HG02571 (cell line): ENCODE results near the gene CYTH1.
A peak's percentile ranks its signal among the peaks of the same experiment; 100 is the strongest.

Experiments used
- ATAC-seq: cut with Tn5 transposase; IDR thresholded peaks from one replicate; pipeline ENCODE4 v1.9.1; 2021; ENCODE audit warnings: mild to moderate bottlenecking, moderate library complexity; ENCODE audit not compliant: unreplicated experiment

CYTH1 gene, protein sequence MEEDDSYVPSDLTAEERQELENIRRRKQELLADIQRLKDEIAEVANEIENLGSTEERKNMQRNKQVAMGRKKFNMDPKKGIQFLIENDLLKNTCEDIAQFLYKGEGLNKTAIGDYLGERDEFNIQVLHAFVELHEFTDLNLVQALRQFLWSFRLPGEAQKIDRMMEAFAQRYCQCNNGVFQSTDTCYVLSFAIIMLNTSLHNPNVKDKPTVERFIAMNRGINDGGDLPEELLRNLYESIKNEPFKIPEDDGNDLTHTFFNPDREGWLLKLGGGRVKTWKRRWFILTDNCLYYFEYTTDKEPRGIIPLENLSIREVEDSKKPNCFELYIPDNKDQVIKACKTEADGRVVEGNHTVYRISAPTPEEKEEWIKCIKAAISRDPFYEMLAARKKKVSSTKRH

GRCh38 chr17:78781893-78782304 is at the start of gene CYTH1:
CYTH1 (minus strand) TSS chr17:78782273; CDS start chr17:78782223, 50 bp downstream.
- peak; percentile 13 for ATAC-seq

DNA sequence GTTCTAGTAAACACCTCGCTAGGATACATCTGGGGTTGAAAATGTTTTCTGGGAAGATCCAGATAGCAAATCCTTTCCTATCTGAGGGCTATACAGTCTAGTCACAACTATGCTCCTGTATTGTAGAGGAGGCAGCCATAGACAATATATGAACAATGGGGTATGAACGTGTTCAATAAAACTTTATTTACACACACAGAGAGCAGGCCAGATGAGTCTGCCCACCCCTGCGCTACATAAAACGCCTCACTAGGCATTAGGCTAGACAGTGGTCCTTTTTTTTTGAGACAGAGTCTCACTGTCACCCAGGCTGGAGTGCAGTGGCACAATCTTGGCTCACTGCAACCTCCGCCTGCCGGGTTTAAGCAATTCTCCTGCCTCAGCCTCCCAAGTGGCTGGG is 47.4 kb upstream of the CYTH1 start:
- no peak for ATAC-seq

DNA sequence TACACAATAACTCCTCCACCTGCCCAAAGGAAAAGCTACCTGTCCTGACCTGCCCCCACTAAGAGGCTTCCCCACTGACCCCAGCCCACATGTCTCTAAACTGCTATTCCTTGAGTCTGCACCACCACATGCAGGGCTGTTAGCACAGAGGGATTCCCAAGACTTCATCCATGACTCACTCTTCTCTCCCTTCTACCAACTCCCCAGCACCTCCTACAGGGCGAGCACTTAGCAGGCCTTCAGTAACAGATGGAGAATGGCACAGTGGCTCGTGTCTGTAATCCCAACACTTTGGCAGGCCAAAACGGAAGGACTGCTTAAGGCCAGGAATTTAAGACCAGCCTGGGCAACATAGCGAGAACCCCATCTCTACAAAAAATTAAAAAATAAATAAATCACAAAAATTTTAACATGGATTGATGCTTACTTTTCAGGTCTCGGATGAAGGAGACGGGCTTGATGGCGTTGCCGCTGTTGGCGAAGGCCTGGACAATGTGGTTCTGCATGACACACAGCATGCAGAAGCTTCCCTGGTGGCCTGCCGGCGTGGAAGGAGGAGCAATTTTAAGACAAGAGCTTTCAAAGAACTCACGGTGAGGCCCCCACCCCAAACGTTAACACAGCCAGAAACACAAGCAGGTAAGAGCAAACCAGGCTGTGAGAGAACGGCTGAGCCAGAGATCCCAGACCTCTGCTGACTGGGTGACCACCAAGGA is 46.6 kb upstream of the CYTH1 start:
- no peak for ATAC-seq

GRCh38 chr17:78826836-78827509 is 44.9 kb upstream of the CYTH1 start:
- no peak for ATAC-seq

DNA sequence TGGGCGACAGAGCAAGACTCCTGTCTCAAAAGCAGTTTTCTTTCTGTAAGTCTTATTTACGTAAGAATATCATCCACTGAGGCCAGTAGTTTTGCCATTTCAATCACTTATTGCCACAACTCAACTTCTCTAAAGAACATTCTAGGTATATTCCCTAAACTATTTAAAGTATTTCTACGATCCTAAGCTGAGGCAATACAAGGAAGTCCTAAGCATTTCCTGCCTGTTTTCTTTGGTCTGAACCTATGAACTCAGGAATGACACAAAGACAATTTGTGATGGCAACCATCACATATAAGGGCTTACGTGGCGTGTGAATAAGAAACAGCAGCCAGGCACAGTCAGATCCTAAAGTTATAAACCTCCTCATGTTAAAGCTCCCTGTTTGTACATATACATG is 44.3 kb upstream of the CYTH1 start:
- ATAC-seq: no peak

DNA sequence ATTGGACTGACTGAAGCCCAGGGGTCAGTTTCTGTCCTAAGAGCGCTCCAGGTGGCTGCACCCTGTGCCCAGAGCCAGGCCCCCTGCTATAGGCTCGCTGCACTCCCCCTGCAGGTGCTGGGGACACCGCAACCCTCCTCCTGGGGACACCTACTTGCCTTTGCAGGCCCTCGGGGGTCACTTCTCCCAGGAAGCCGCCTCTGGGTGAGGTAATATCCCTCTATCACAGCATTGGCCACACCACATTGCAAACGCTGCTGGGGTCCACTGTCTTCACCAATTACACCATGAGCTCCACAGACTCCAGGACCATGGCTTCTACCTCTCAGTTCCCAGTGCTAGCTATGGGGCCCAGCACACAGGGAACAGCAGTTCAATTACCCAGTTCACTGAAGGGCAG is 43.6 kb upstream of the CYTH1 start:
- ATAC-seq: no peak

DNA sequence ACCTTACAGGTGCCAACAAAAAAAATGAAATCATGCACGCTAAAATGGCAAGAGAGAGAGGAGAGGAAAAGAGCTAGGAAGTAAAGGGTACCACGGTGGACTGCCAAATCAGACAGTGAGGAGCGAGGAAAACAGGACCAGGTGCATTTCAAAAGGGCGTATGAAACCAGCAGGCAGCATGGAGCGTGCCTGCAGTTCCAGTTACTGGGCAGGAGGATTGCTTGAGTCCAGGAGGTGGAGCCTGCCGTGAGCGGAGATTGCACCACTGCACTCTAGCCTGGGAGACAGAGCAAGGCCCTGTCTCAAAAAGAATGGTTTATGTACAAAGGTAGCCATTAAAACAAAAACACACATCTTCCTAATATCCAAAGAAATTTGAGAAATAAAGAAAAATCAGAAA is 42.2 kb upstream of the CYTH1 start:
- ATAC-seq: no peak

DNA sequence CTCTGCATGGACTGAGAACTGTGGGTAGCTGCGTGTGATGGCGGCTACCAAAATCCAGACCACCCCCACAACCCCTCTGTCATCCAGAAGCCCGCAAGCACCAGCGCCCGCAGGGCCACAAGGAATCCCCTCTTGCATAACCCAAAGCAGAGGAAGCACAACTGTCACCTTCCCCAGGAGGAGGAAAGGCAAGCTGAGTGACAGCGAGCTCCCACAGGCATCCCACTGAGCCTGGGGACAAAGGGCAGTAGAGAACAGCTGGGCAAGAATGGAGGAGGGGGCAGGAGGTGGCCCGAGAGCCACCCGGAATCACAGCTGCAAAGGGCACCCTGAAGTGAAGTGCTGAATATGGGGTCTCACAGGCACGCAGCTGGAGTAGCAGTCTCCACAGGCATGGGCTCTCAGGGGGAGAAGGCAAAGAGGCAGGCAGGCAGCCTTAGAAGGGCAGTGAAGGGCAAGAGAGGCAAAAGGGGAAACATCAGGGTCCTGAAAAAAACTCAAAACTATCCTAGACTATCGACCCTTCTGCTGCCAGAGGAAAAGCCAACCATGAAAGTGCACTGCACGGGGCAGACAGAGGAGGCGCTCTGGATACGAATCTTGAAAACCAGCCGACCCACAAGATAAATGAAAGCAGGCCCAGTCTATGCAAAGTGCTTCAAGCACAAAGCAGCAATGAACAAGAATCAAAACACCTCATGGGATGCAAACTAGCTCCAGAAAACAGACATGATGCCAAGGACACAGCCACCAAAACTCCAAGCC is 41.4 kb upstream of the CYTH1 start:
- no peak for ATAC-seq

DNA sequence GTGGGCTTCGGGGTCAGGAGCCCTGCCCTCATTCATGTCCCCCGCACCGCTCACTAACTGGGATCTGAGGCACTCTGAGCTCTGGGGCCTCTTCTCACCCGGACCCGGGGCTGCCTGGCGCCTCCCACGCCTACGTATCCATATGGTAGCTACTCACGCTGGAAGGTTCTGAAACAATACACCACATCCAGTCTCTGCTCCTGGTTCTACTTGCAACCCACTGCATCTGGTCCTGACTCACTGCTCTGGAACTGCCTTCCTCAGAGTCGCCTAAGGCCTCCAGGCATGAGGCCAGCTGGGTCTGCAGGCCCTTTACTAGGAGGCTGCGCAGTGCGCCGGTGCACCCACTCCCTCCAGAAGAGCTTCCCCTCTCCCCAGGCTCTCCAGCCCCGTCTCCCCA is 40.5 kb upstream of the CYTH1 start:
- no peak for ATAC-seq

- no peak for ATAC-seq
Measured at GRCh38 chr17:78821961-78822360, 39.9 kb upstream of the CYTH1 start.

- ATAC-seq: no peak
Measured at GRCh38 chr17:78820841-78821240, 38.8 kb upstream of the CYTH1 start.

DNA sequence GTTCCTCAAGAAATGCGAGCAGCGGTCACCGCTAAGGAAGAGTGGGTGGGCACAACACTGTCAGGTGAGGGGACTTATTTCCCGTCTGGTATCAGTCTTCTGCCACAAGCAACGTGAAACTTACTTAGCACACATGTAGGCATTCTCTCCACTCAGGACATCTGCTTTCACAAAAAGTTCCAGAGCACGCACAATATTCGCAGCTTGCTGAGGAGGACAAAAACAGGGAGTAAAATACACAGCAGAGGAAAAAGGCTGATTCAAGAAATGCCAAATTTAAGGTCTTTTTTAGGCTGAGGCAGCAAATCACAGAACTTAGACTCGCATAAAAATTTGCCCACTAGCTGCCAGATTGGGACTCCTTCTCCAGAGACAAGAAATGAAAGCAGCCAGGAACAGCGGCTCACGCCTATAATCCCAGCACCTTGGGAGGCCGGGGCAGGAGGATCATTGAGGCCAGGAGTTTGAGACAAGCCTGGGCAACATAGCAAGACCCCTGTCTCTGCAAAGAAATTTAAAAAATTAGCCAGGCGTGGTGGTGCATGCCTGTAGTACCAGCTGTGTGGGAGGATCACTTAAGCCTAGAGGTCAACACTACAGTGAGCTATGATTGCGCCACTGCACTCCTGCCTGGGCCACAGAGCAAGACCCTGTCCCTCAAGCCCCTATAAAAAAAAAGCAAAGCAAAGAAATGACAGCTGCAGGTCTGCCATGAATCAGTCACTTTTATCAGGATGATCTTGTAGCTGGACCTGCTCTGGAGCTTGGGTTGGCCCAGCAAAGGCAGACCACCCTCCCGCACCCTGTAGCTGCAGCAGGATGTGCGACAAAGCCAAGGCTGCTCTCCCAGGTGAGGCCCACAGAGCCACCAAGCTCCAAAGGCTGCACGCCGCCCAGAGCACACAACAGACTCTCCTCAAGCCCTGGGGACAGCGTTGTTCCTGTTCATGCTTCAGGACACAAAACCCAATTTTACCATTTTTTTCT is 38.0 kb upstream of the CYTH1 start:
- no peak for ATAC-seq

GRCh38 chr17:78819402-78819801 is 37.3 kb upstream of the CYTH1 start:
- ATAC-seq: no peak

DNA sequence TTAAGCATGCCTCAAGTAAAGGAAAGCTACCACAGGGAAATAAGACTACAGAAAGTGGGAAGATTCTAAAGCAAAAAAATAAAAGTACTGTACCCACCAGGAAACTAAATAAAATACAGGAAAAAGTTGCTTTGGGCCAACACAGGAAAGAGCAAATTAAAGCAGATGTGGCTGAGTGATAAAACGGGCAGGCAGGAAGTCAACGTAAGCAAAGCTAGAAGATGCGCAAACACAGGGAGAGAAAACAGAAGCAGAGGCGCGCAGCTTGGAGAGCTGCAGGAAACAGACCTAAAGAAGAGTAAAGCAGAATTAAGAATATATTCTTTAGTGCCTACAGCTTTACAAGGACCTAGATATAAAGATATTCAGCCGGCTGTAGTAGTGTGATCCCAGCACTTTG is 36.9 kb upstream of the CYTH1 start:
- ATAC-seq: no peak

DNA sequence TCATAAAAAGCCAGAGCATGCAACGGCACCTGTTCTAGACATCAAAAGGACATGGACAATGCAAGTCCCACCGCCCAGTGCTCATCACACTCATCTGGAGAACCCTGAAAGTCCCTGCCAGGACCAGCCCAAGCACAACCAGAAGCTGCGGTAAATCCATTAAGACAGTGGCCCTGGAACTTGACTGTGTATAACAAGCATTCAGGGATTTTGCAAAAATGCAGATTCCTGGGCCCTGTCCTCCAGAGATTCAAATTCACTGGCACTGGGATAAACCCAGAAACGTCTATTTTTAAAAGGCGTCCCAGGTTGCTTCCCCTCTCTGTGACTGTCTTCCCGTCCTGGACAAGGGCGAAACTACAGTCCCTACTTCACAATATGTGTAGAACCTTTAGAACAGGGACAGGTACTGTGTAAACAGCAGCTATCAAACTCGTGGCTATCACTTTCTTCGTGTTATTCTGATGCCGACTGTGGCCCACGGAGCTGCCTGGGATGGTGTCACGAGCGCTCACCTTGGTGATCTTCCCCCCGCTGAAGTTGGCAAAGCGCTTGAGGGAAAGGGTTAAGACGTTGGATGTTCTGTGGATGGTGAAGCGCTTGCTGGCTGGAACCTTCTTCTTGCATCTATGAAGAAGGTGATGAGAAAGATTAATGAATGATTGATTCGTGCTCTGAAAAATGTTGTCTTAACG is 36.2 kb upstream of the CYTH1 start:
- ATAC-seq: no peak

GRCh38 chr17:78817123-78817522 is 35.0 kb upstream of the CYTH1 start:
- ATAC-seq: no peak

DNA sequence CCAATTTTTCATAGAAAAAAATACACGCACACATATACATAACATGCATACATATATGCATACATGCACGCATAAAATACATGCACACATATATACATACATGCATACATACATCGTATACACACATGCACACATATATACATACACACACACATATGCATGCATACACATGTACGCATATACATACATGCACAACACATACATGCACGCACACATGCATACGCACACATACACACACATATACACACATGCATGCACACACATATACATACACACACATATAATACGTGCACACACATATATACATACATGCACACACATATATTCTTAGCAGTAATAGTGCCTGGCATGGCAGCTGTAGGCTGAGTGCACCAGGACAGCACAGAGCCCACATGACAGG is 33.6 kb upstream of the CYTH1 start:
- no peak for ATAC-seq

GRCh38 chr17:78812855-78813254 is 30.8 kb upstream of the CYTH1 start:
- ATAC-seq: no peak

DNA sequence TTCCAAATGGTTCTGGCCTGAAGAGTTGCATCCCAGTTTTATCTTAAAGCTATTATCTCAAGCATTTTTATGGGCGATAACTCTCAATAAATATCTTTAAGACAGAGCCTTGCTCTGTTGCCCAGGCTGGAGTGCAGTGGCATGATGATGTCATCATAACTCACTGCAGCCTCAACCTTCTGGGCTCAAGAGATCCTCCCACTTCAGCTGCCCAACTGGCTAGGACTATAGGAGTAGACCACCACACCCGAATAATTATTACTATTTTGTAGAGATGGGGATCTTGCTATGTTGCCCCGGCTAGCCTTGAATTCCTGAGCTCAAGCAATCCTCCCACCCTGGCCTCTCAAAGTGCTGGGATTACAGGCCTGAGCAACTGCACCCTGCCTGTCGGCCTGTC is 26.1 kb upstream of the CYTH1 start:
- ATAC-seq: no peak
